HG03025 (cell line): ENCODE data around the gene WFS1.

Experiments used
- ATAC-seq: cut with Tn5 transposase; IDR thresholded peaks from one replicate; pipeline ENCODE4 v1.9.1; 2021; ENCODE audit warnings: mild to moderate bottlenecking, moderate library complexity; ENCODE audit not compliant: unreplicated experiment, low FRiP score

Gene WFS1

GRCh38 chr4:6333301-6334202 lies 63.9 kb downstream of the WFS1 start:
- ATAC-seq = no peak

GRCh38 chr4:6334203-6334887 lies 64.7 kb downstream of the WFS1 start:
- ATAC-seq = no peak

DNA sequence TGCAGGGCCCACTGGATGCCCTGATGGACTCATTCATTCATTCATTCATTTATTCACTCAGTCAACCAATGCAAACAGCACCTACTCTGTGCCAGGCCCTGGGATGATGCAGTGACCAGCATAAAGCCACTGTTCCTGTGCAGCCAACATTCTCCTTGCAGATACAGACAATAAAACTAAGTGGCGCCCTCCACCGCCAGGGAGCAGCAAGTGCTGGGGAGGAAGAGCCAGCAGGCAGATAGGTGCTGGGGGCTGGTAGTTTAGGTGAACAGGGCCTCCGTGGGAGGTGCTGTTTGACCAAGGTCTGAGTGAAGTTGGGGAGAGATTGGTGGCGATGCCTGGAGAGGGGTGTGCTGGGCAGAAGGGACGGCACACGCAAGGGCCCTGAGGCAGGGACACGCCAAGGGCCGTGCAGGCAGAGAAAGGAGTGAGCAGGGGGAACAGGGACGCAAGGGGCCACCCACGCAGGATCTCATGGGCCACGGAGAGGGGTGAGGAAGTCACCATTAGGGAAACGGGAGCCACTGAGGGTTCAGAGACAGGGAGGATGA lies 65.5 kb downstream of the WFS1 start:
- no peak for ATAC-seq

DNA sequence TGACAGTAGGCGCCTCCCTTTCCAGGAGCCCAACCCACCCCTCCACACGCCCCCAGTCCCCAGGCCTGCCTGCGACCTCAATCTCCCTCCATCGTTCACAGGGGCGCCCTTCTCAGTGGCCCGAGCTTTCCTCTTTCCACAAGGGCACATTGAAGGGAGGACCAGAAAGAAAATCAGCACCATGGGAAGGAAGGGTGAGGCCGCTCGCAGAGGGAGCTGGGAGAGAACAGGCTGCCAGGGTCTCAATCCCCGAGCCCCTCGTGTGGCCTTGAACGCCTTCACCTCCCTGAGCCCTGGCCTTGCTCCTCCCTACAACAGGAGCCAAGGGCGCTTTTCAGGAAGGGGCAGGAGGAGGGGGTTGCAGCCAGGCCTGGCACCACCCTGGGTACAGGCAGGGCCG lies 66.5 kb downstream of the WFS1 start:
- ATAC-seq = no peak

DNA sequence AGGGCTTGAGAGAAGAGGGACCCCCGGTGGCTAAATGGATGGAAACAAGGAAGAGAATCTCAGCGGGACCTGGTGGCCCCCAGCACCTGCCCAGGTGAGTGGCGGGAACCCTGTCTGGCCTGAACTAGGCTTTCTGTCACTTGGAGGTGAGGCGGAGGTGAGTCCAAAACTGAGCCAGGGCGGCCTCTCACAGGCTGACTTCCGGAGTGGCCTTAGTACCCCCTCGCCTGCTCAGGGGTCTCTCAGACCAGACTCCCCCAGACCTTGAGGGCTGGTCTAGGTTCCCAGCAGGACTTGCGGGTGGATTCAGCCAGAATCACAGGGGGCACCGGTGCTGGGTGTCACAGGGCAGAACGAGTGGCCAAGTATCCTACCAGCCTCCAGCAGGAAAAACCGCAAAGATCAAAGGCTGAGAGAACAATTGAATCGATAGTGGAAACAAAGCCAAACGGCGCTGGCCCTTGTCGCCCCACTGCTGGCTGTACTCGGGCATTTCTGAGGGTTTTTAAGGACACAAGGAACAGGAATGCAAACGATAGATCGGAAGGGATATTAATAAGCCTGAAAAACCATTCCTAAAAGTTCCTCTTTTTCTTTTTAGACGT lies 67.8 kb downstream of the WFS1 start:
- ATAC-seq = no peak

GRCh38 chr4:6338175-6338950 lies 68.7 kb downstream of the WFS1 start:
- no peak for ATAC-seq

GRCh38 chr4:6338951-6339817 lies 69.5 kb downstream of the WFS1 start:
- ATAC-seq = no peak

DNA sequence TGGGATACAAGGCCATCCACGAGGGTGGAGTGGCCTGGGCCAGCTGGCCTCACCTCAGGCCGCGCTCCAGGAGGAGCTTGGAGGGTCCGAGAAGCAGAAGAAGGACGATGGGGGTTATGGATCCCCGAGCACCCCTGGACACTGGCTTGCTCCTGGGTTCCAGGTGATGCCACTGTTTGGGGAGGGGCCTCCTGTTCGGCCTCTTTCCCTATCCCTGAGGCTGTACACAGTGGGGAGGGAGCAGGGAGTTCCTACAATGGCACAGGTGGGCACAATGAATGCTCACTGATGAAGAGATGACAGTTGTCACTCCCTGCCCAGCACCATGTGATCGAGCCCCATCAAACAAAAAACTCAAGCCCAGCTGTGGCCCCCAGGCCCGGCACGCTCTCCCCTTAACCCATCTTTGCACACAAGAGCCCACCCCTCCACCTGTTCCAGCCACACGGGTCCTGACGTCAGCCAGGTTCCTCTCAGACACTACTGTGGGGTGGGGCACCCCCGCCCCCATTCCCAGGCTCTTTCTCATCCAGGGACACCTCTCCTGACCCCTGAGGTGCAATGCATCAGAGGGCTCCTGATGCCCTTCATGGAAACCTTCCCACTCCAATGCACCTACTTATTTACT lies 70.3 kb downstream of the WFS1 start:
- no peak for ATAC-seq

- ATAC-seq = no peak
These were observed 70.9 kb downstream of the WFS1 start for GRCh38 chr4:6340446-6341015.

GRCh38 chr4:6341696-6342095 lies 72.0 kb downstream of the WFS1 start:
- ATAC-seq = no peak

DNA sequence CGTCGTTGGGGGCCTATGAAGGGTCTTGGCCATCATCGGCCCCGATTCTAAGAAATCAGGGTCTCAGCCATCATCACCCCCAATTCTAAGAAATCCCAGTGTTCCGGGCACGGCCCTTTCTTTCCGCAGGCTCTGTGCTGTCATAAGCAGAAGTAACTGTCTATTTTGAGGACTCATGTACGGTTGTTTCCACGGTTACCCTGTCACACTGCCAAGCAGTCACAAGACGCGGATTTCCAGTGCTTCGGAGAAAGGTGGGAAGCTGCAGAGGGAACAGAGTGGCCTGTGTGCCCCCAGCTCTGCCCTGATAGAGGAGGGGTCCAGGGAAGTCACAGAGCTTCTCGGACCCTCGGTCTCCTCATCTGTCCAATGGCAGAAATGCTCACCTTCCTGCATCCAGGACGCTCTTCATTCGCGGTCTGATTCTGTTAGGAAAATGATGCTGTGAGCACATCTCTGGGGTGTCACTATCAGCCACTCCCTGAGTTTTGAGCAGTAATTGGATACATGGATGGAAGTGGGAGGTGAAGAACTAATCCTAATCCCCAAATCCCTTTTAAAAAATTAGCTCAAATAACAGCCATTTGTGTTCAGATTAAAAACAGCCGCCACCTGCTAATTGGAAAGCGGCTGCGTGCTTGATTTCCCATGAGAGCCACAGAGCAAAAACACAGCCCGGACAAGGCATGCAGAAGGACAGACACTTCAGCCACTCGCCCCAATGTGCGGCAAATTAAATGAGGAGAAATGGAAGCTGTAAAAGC lies 73.1 kb downstream of the WFS1 start:
- no peak for ATAC-seq

GRCh38 chr4:6343939-6344408 lies 74.3 kb downstream of the WFS1 start:
- ATAC-seq = no peak

DNA sequence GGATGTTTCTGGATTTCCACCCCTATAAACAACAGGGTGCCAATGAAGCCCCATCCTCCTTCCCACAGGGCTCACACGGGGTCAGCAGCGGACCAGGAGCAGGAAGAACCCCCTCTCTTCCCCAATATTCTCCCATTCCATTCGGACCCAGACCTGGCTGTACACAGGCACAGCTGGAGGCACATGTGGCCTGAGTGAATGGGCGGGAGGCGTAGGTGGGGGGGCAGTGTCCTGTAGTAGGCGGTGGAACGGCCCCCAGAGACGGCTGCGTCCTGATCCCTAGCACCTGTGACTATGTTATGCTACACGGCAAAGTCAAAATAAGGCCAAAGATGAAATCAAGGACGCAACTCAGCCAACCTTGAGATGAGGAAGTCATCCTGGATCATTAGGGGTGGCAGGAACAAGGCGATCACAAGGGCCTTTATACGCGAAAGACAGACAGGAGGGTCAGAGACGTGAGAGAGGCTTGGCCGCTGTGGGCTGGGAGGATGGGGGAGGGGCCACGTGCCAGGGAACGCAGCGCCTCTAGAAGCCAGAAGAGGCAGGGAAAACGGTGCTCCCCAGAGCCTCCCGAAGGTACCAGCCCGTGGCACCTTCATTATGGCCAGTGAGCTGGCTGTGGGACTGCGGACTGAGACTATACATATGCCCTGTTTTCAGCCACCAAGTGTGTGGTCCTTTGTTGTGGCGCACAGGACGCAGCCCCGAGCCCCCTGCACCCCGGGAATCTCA lies 75.6 kb downstream of the WFS1 start:
- no peak for ATAC-seq

DNA sequence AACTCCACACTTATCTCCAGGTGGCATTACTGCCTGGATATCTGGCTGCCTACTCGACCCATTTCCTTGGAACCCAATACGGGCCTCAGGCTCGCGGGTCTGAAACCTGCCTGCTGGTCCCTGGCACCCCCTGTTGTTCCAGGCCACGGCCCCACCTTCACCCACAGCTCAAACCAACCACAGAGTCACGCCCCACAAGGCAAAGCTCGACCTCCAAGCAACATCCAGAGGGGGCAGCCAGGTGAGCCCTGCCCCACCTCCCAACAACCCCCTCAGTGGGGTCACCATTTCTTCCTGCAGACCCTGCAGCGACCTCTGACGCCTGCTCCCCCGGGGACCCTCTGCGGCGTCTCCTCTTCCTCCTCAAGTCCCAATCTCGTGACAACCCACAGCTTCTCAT lies 76.2 kb downstream of the WFS1 start:
- no peak for ATAC-seq

- no peak for ATAC-seq
These were observed 76.9 kb downstream of the WFS1 start for GRCh38 chr4:6346373-6347110.

DNA sequence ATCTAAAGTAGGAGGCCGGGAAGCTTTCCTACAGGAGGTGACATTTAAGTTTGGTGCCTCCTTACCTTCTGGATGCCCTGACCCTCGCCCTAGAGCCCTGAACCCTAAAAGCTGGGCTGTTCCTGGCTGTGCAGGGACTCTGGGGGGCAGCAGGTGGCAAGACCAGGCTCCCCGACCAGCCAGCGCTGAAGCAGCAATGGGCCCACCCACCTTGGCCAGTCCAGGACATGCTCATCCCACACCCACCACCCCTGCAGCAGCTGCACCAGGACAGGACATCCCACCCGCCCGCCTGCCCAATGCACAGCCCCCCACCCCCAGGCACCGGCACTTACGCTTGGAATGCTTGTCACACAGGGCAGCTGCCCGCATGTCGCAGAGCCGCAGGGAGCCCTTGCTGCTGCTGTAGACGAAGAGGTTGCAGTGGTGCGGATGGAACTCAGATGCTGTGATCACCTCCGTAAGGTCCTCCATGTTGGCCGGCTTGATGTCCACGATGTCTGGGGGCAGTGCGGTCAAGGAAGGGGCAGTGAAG lies 77.9 kb downstream of the WFS1 start:
- ATAC-seq = no peak
